GM12878 (cell line): ENCODE measurements around the gene IRX5. TPM values are rescaled to one million over a fixed set of nuclear protein-coding genes. Genes with fewer than 3 reads are reported as not detected.

ENCODE experiments used
- ATAC-seq: fragments of 200-7000 bp; cut with Tn5 transposase; 3 replicates; pipeline ENCODE4 v1.9.1; 2020; ENCODE audit warnings: mild to moderate bottlenecking, moderate library complexity
- BruUV-seq: library from RNA; stranded (reverse); fragments of 400-500 nt; replicated peaks from 2 replicates; lab custom pipeline; 2021; lab: Mats Ljungman, UMichigan
- CTCF ChIA-PET: fragments of 300-600 bp; sonication (Branson Sonifier 250); formaldehyde crosslinking; extraction: SDS; loops from one replicate; lab custom pipeline; 2021; ENCODE audit warnings: inconsistent platforms; lab: Yijun Ruan, JAX
- POLR2A ChIA-PET: fragments of 350-600 bp; formaldehyde crosslinking; extraction: SDS; loops from one replicate; lab custom pipeline; 2021; ENCODE audit warnings: inconsistent platforms; lab: Charles Lee
- RAD21 ChIA-PET: fragments of 300-600 bp; sonication (Branson Sonifier 250); formaldehyde crosslinking; loops from one replicate; lab custom pipeline; 2023; ENCODE audit warnings: antibody characterized with exemption; ENCODE audit not compliant: unreplicated experiment; lab: Charles Lee
- SMC1A ChIA-PET: fragments of 300-600 bp; sonication (Branson Sonifier 250); formaldehyde crosslinking; loops from one replicate; lab custom pipeline; 2023; ENCODE audit not compliant: unreplicated experiment, uncharacterized antibody; lab: Charles Lee
- DNase-seq: peaks from one replicate; pipeline ENCODE4 v3.0.0-alpha.2; 2011; ENCODE audit warnings: low read depth, low spot score
- FAIRE-seq: peaks from 3 replicates; lab custom pipeline; 2011; peaks lifted over from hg19 to GRCh38; lab: Jason Lieb, UNC
- H2AFZ ChIP-seq: 2 replicates; pipeline ENCODE4 v1.6.0; 2011; ENCODE audit warnings: low read depth, low read length, control low read depth; ENCODE audit not compliant: control insufficient read depth
- H3K27ac ChIP-seq: 2 replicates; pipeline ENCODE4 v1.5.1; 2011; ENCODE audit warnings: control low read depth; ENCODE audit not compliant: control insufficient read depth, insufficient read depth
- H3K27me3 ChIP-seq, 2 experiments: replicated peaks in 1 of 2; 2 replicates each; pipeline versions ENCODE4 v1.6.0 to v1.6.1; 2011; ENCODE audit warnings: low read length in 1 of 2; ENCODE audit not compliant: control insufficient read depth in 2 of 2, insufficient read depth in 2 of 2
- H3K36me3 ChIP-seq, 2 experiments: 2 replicates each; pipeline ENCODE4 v1.5.1; 2011; ENCODE audit warnings: low read length in 1 of 2; ENCODE audit not compliant: control insufficient read depth in 2 of 2, insufficient read depth in 2 of 2
- H3K4me1 ChIP-seq: 2 replicates; pipeline ENCODE4 v1.6.1; 2011; ENCODE audit warnings: mild to moderate bottlenecking, low read length, moderate library complexity, mixed read lengths; ENCODE audit not compliant: control insufficient read depth, insufficient read depth
- H3K4me2 ChIP-seq: 2 replicates; pipeline ENCODE4 v1.6.0; 2011; ENCODE audit warnings: control low read depth; ENCODE audit not compliant: control insufficient read depth, insufficient read depth
- H3K4me3 ChIP-seq: fragments of 200-600 bp; sonication (generic); 2 replicates; pipeline ENCODE4 v1.5.1; 2016
- H3K79me2 ChIP-seq: 2 replicates; pipeline ENCODE4 v1.6.0; 2011; ENCODE audit warnings: low read length; ENCODE audit not compliant: control insufficient read depth, insufficient read depth
- H3K9ac ChIP-seq: 2 replicates; pipeline ENCODE4 v1.8.0; 2011; ENCODE audit warnings: low read length, control low read depth, mixed read lengths; ENCODE audit not compliant: control insufficient read depth, insufficient read depth
- H3K9me3 ChIP-seq: replicated peaks from 3 replicates; pipeline ENCODE4 v1.5.1; 2011; ENCODE audit warnings: mild to moderate bottlenecking, low read length; ENCODE audit not compliant: control insufficient read depth, insufficient read depth
- H4K20me1 ChIP-seq: 2 replicates; pipeline ENCODE4 v1.6.0; 2011; ENCODE audit not compliant: control insufficient read depth, insufficient read depth
- BCL3 ChIP-seq: IDR thresholded peaks from 2 replicates; pipeline ENCODE4 v1.6.1; 2011; ENCODE audit warnings: borderline replicate concordance, low read depth, mild to moderate bottlenecking, moderate library complexity, low read length; ENCODE audit not compliant: insufficient read depth, poor library complexity, severe bottlenecking
- GABPA ChIP-seq: IDR thresholded peaks from 2 replicates; pipeline ENCODE4 v1.6.1; 2014; ENCODE audit warnings: antibody characterized with exemption, low read depth, mild to moderate bottlenecking, inconsistent platforms
- NR2F1 ChIP-seq: fragments of 450-650 bp; conservative IDR thresholded peaks from 2 replicates; pipeline ENCODE4 v1.6.1; 2017; ENCODE audit warnings: mild to moderate bottlenecking
- PBX3 ChIP-seq: IDR thresholded peaks from 2 replicates; pipeline ENCODE4 v1.6.1; 2011; ENCODE audit warnings: mild to moderate bottlenecking, low read depth, low read length, moderate library complexity; ENCODE audit not compliant: insufficient replicate concordance
- PRDM15 ChIP-seq: fragments of 450-650 bp; formaldehyde crosslinking; IDR thresholded peaks from 2 replicates; pipeline ENCODE4 v1.4.0; 2020; ENCODE audit warnings: mild to moderate bottlenecking, moderate library complexity
- RELB ChIP-seq: fragments of 450-650 bp; IDR thresholded peaks from 2 replicates; pipeline ENCODE4 v1.6.1; 2017; ENCODE audit warnings: low read depth, mild to moderate bottlenecking, moderate library complexity
- SMAD1 ChIP-seq: fragments of 450-650 bp; IDR thresholded peaks from 2 replicates; pipeline ENCODE4 v1.6.1; 2018; ENCODE audit warnings: mild to moderate bottlenecking, low read depth; ENCODE audit not compliant: partially characterized antibody
- TCF12 ChIP-seq: IDR thresholded peaks from 2 replicates; pipeline ENCODE4 v1.6.1; 2011; ENCODE audit warnings: low read depth, mild to moderate bottlenecking, low read length
- ZBTB4 ChIP-seq: fragments of 450-650 bp; formaldehyde crosslinking; IDR thresholded peaks from 2 replicates; pipeline ENCODE4 v1.4.0; 2022; ENCODE audit warnings: mild to moderate bottlenecking, moderate library complexity
- ZNF24 ChIP-seq: fragments of 450-650 bp; IDR thresholded peaks from 2 replicates; pipeline ENCODE4 v1.6.1; 2017; ENCODE audit warnings: antibody characterized with exemption, mild to moderate bottlenecking
- ZNF384 ChIP-seq: IDR thresholded peaks from 2 replicates; pipeline ENCODE4 v1.6.1; 2012; ENCODE audit warnings: low read depth, mild to moderate bottlenecking, low read length, improper control_type of control experiment, borderline replicate concordance
- ZSCAN29 ChIP-seq: fragments of 450-650 bp; IDR thresholded peaks from 2 replicates; pipeline ENCODE4 v1.6.1; 2017; ENCODE audit warnings: mild to moderate bottlenecking, moderate library complexity
- WGBS: methylation state at CpG from one replicate; pipeline ENCODE4 v1.1.6; 2016; ENCODE audit warnings: low lambda C conversion rate; ENCODE audit not compliant: insufficient replicate concordance, insufficient coverage; ENCODE audit errors: missing lambda C conversion rate; 5-methylcytosine and 5-hydroxymethylcytosine counted together
- in situ Hi-C: fragments of 300-500 bp; cut with MboI; formaldehyde crosslinking; loops from 9 replicates; pipeline ENCODE4 v1.14.3; 2018; ENCODE audit warnings: mixed read lengths
- intact Hi-C: fragments of 100-400 bp; cut with micrococcal nuclease; formaldehyde crosslinking; loops from one replicate; pipeline ENCODE4 v1.14.2; 2022; ENCODE audit not compliant: unreplicated experiment
- polyA plus RNA-seq, 11 experiments: library from polyadenylated mRNA; depleted of rRNA in 4 of 11; unstranded in 6 of 11; stranded (reverse) in 5 of 11; fragments of >200 nt; fragmentation: Nextera tagmentation in 4 of 11; fragmentation: Illumina TruSeq in 1 of 11; extraction: Ambion mirVana in 4 of 11; extraction: Trizol in 1 of 11; gene quantifications; 1 replicate in 1 of 11; 2 replicates in 10 of 11; pipeline versions ENCODE4 v1.2.1 to v1.2.3, GENCODE V29; 2011 to 2016; ENCODE audit warnings: inconsistent platforms in 2 of 11, missing spikeins in 2 of 11, low read depth in 1 of 11
- total RNA-seq, 4 experiments: library from RNA; depleted of rRNA in 3 of 4; stranded (reverse); fragments of >200 nt in 3 of 4; fragmentation: Illumina TruSeq in 1 of 4; extraction: Trizol in 1 of 4; gene quantifications; 2 replicates each; pipeline versions ENCODE4 v1.2.1 to v1.2.3, GENCODE V29; 2013 to 2021

IRX5 gene
- total and polyA plus RNA-seq, 10 of the 15 experiments (the other 5 are each of a cell fraction or from before 2014, with no cell fraction given), result 0.08 TPM; not detected in 9

GRCh38 chr16:54923055-54923473, 7.6 kb upstream of the IRX5 start:
- Histone ChIP-seq H2AFZ (no peak overlapping the region), H3K79me2 (no peaks in the 10 kb centered on the region), H3K36me3 (no peaks in the 10 kb centered on the region), H3K27ac (no peak overlapping the region), H4K20me1 (no peaks in the 10 kb centered on the region), H3K4me1 (no peaks in the 10 kb centered on the region), H3K9me3 (no peaks in the 10 kb centered on the region), H3K9ac (no peak overlapping the region), H3K27me3 (no peaks in the 10 kb centered on the region), H3K4me3 (no peak overlapping the region), H3K4me2 (no peak overlapping the region)
- WGBS, result 53% methylated on average over 4 of the region's 4 CpGs
- BruUV-seq, result no TSS peak
- in situ Hi-C loops (no loop called here), intact Hi-C loops (no loop called here)
- no peak for DNase-seq
- CTCF ChIA-PET, result no interaction called here
- no peak for ATAC-seq
- POLR2A ChIA-PET, result no interaction called here
- TF ChIP-seq ZNF384 (no peak), ZNF24 (no peak), ZBTB4 (CRISPR knock-in tag) (no peak), TCF12 (no peak), PRDM15 (CRISPR knock-in tag) (no peak), RELB (no peak), SMAD1 (no peak), NR2F1 (no peak), BCL3 (no peak), PBX3 (no peak), ZSCAN29 (no peak), GABPA (no peak)
- FAIRE-seq, result no peak
- RAD21 ChIA-PET, result no interaction called here
- SMC1A ChIA-PET, result no interaction called here
